HUES6 (cell line): ENCODE measurements around the gene HMCN1.

Source experiments
- H3K27ac ChIP-seq: 2 replicates; pipeline ENCODE4 v1.7.0; 2013; ENCODE audit warnings: low read depth, mild to moderate bottlenecking, low read length, inconsistent platforms
- H3K27me3 ChIP-seq: 2 replicates; pipeline ENCODE4 v1.6.1; 2013; ENCODE audit warnings: low read length; ENCODE audit not compliant: control insufficient read depth, insufficient read depth
- H3K36me3 ChIP-seq: 2 replicates; pipeline ENCODE4 v1.6.1; 2013; ENCODE audit warnings: low read length; ENCODE audit not compliant: control insufficient read depth, insufficient read depth
- H3K4me1 ChIP-seq: 2 replicates; pipeline ENCODE4 v1.6.1; 2013; ENCODE audit warnings: low read length; ENCODE audit not compliant: control insufficient read depth, insufficient read depth
- H3K4me3 ChIP-seq: 2 replicates; pipeline ENCODE4 v1.5.1; 2013; ENCODE audit warnings: low read depth, low read length
- H3K9ac ChIP-seq: one replicate; pipeline ENCODE4 v1.6.1; 2013; ENCODE audit warnings: mild to moderate bottlenecking, low read length
- H3K9me3 ChIP-seq: 2 replicates; pipeline ENCODE4 v1.6.1; 2013; ENCODE audit warnings: low read depth, low read length; ENCODE audit not compliant: control insufficient read depth, insufficient read depth

The HMCN1 gene

DNA sequence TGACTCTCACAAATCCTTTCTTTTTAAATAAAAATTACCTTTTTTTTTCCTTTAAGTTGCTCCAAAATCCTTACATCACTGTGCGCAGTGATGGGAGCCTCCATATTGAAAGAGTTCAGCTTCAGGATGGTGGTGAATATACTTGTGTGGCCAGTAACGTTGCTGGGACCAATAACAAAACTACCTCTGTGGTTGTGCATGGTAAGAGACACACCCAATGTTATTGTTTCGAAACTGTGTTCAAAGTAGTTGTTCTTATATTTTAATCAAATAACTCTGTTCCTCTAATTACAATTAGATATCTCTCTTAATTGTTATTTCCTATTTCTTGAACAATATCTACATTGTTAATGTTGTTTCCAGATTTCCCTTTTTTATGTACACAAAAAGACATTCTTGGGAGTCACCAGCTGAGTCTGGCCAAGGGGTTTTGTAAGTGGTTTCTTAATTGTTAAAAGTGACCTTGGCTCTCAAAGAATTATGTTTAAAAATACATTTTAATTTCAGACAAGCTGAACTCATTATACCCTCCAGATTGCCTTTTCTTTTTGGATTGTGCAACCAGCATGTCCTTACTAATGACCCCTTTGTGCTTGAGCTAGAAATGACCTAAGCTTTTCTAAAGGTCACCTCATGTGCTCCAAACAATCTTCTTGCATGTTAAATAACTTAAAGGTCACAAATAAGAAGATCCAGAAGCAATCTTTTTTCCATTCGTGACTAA lies 250.1 kb downstream of the HMCN1 start:
- Histone ChIP-seq H3K4me3 (no peak overlapping the region), H3K9ac (no peak overlapping the region), H3K27ac (no peak overlapping the region), H3K4me1 (no peaks in the 10 kb centered on the region), H3K27me3 (no peaks in the 10 kb centered on the region), H3K36me3 (no peaks in the 10 kb centered on the region), H3K9me3 (no peaks in the 10 kb centered on the region)

DNA sequence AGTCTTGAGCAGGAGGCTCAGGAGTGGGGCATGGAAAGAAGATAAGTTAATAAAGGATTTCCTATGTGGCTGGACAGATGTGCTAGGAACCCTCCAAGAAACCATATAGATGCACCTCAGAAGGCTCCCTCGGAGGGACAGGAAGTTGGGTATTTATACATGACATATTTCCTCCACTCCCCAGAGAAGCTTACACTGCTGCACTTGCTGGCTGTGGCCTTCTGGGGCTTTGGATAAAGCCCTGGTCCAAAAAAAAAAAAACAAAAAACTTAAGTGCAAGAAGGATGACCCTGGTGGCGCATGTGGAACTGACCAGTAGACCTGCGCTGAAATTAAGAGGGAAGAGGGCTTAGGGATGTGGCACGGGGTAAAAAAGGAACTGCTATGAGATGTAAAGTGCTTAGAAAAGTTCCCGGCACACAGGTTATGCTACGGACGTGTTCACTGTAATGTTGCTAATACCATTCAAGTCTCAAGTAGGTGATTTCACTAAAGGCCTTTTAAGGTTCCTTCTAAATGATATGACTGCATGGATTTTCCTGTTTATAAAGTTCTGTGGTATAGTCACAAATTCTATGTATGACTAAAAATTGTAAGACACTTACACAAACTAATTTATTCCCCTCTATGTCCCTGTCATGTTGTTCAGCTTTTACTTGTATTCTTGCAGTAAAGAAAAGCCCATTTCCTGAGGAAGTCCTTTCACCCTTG lies 253.6 kb downstream of the HMCN1 start:
- no peak overlapping the region for H3K27ac ChIP-seq
- H3K4me3 ChIP-seq, result no peak overlapping the region

GRCh38 chr1:185990565-185990964 lies 256.4 kb downstream of the HMCN1 start:
- Histone ChIP-seq H3K9me3 (no peaks in the 10 kb centered on the region), H3K4me3 (no peak overlapping the region), H3K36me3 (peaks cover 7% of the 10 kb centered on the region; the same call in 1 of the 2 replicates), H3K27me3 (no peaks in the 10 kb centered on the region), H3K9ac (no peak overlapping the region), H3K27ac (no peak overlapping the region), H3K4me1 (no peaks in the 10 kb centered on the region)

More for the DNA sequence above, 253.6 kb downstream of the HMCN1 start:
- Histone ChIP-seq H3K9ac (no peak overlapping the region), H3K36me3 (no peaks in the 10 kb centered on the region; the same call in 1 of the 2 replicates), H3K4me1 (no peaks in the 10 kb centered on the region), H3K9me3 (no peaks in the 10 kb centered on the region), H3K27me3 (no peaks in the 10 kb centered on the region)

- Histone ChIP-seq H3K27me3 (no peaks in the 10 kb centered on the region), H3K27ac (no peak overlapping the region), H3K9ac (no peak overlapping the region), H3K4me1 (no peaks in the 10 kb centered on the region), H3K4me3 (no peak overlapping the region), H3K36me3 (peaks cover 8% of the 10 kb centered on the region; the same call in 1 of the 2 replicates), H3K9me3 (no peaks in the 10 kb centered on the region)
Measured at GRCh38 chr1:185991266-185991665, 257.1 kb downstream of the HMCN1 start.

- no peaks in the 10 kb centered on the region for H3K27me3 ChIP-seq
- no peaks in the 10 kb centered on the region for H3K9me3 ChIP-seq
- H3K4me1 ChIP-seq, result no peaks in the 10 kb centered on the region
Measured at GRCh38 chr1:185996211-185996610, 262.0 kb downstream of the HMCN1 start.

DNA sequence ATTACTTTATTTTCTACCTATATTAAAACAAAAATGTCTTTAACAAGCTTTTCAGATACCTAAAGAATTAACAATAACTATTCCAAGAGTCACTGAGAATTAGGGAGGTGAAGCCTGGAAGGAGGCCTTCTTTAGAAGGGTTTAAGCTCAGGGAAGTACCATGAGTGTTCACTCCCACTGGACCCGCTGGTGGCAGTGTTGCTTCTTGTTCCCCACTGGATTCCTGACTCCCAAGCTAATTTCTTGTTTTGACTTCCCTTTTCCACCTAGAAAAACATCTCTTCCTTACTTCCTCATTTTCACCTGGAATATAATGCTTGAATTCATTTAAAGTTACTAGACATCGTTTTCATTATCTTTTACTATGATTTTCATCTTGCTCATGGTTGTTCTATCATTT lies 264.2 kb downstream of the HMCN1 start:
- Histone ChIP-seq H3K9me3 (no peaks in the 10 kb centered on the region), H3K4me3 (no peak overlapping the region), H3K36me3 (peaks cover 8% of the 10 kb centered on the region; the same call in 1 of the 2 replicates), H3K9ac (no peak overlapping the region), H3K27ac (no peak overlapping the region), H3K4me1 (no peaks in the 10 kb centered on the region), H3K27me3 (no peaks in the 10 kb centered on the region)

More at GRCh38 chr1:185996211-185996610, 262.0 kb downstream of the HMCN1 start:
- Histone ChIP-seq H3K4me3 (no peak overlapping the region), H3K36me3 (peaks cover 8% of the 10 kb centered on the region; the same call in 1 of the 2 replicates), H3K27ac (no peak overlapping the region), H3K9ac (no peak overlapping the region)

- H3K27ac ChIP-seq, result no peak overlapping the region
- no peaks in the 10 kb centered on the region for H3K9me3 ChIP-seq
- H3K4me3 ChIP-seq, result no peak overlapping the region
- no peaks in the 10 kb centered on the region for H3K27me3 ChIP-seq
- H3K4me1 ChIP-seq, result no peaks in the 10 kb centered on the region
- no peaks in the 10 kb centered on the region; the same call in 1 of the 2 replicates for H3K36me3 ChIP-seq
- H3K9ac ChIP-seq, result no peak overlapping the region
Measured at GRCh38 chr1:186002406-186002805, 268.2 kb downstream of the HMCN1 start.

- H3K9me3 ChIP-seq, result no peaks in the 10 kb centered on the region
- H3K4me1 ChIP-seq, result no peaks in the 10 kb centered on the region
- no peaks in the 10 kb centered on the region for H3K27me3 ChIP-seq
- H3K9ac ChIP-seq, result no peak overlapping the region
- H3K27ac ChIP-seq, result no peak overlapping the region
- H3K36me3 ChIP-seq, result no peaks in the 10 kb centered on the region; the same call in 1 of the 2 replicates
- H3K4me3 ChIP-seq, result no peak overlapping the region
Measured at GRCh38 chr1:186009039-186009737, 275.0 kb downstream of the HMCN1 start.

DNA sequence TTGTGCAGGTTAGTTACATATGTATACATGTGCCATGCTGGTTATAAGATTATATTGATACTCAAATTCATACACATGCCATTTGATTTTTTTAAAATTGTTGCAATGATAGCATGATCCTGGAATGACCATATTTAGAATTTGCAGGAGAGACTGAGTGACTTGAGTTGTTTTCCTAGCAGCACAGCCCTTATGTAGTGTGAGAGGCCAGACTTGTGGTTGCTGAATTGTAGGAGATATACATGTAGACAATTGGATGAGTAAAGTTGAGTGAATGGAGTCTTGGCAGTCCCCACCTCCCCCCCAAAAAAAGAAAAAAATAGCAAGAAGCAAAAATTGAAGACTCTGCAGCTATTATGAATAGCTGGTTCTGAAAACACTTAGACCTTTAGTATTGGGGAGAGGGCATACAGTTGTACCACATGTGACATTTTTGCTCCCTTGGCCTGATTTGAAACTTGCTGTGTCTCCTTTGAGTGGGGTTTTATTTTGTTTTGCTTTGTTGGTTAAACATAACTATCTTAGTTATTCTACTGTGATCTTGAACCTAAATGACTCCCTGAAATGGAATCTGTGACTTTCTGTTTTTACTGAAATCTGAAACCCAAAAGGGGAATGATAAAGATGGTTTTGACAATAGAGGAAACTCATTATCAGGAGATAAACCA lies 280.3 kb downstream of the HMCN1 start:
- Histone ChIP-seq H3K4me3 (no peak overlapping the region), H3K36me3 (no peaks in the 10 kb centered on the region; the same call in 1 of the 2 replicates), H3K27me3 (no peaks in the 10 kb centered on the region), H3K9ac (no peak overlapping the region), H3K4me1 (no peaks in the 10 kb centered on the region), H3K27ac (no peak overlapping the region), H3K9me3 (no peaks in the 10 kb centered on the region)

DNA sequence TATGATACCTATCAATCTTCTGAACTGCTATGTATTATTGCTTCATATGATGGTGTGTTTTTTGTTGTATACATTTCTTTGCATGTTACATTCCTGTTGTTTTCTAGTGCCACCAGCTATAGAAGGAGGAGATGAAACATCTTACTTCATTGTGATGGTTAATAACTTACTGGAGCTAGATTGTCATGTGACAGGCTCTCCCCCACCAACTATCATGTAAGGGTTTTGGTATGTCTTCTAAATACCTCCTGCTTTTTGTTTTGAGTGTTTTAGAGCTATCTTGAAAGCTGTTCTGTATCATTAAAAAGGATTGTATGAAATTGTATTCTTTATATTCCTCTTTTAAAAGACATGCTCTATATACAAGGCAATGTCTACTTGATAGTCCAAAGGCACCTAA lies 282.7 kb downstream of the HMCN1 start:
- Histone ChIP-seq H3K4me3 (no peak overlapping the region), H3K27ac (no peak overlapping the region), H3K9me3 (no peaks in the 10 kb centered on the region), H3K27me3 (no peaks in the 10 kb centered on the region), H3K36me3 (no peaks in the 10 kb centered on the region; the same call in 1 of the 2 replicates), H3K4me1 (no peaks in the 10 kb centered on the region), H3K9ac (no peak overlapping the region)
